Fibroblast of villous mesenchyme (primary cell): ENCODE results near the gene DNMT3B. TPM values are rescaled to one million over a fixed set of nuclear protein-coding genes. Genes with fewer than 3 reads are reported as not detected.
A peak's percentile ranks its signal among the peaks of the same experiment; 100 is the strongest.

Experiments used
- DNase-seq: peaks from one replicate; pipeline ENCODE4 v3.0.0-alpha.2; 2010; ENCODE audit warnings: low read depth
- H3K4me3 ChIP-seq: 2 replicates; pipeline ENCODE4 v1.5.1; 2011; ENCODE audit warnings: low read depth, mild to moderate bottlenecking, low read length
- total RNA-seq: library from RNA; depleted of rRNA; stranded (reverse); fragments of >200 nt; gene quantifications from 2 replicates; pipeline ENCODE4 v1.2.3, GENCODE V29; 2012
- TF ChIP-seq, protein P1 (sequence below): IDR thresholded peaks from 2 replicates; pipeline ENCODE4 v1.5.1; 2012; ENCODE audit warnings: low read depth, mild to moderate bottlenecking, low read length; ENCODE audit not compliant: insufficient read depth

DNMT3B gene
- total RNA-seq, 1 donor = 3.5 TPM

DNA sequence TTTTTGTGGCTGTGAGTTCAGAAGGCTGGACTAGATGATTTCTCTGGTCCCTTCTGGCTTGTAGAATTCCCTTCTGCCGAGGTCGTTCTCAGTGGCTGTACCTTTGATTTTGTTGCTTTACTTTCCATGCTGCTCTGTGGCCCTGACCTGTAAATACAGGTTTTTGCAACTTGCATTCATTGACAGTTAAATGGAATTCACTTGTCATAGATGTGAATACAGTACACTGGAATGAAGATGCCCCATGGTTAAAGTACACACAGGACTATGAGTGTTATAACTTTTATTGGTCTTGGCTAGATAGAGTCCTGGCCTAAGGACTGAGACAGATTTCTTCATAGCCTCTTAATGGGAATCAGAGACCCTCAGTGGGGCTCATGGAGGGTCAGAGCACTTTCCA lies 83.6 kb downstream of the DNMT3B start:
- TF ChIP-seq, protein P1, sequence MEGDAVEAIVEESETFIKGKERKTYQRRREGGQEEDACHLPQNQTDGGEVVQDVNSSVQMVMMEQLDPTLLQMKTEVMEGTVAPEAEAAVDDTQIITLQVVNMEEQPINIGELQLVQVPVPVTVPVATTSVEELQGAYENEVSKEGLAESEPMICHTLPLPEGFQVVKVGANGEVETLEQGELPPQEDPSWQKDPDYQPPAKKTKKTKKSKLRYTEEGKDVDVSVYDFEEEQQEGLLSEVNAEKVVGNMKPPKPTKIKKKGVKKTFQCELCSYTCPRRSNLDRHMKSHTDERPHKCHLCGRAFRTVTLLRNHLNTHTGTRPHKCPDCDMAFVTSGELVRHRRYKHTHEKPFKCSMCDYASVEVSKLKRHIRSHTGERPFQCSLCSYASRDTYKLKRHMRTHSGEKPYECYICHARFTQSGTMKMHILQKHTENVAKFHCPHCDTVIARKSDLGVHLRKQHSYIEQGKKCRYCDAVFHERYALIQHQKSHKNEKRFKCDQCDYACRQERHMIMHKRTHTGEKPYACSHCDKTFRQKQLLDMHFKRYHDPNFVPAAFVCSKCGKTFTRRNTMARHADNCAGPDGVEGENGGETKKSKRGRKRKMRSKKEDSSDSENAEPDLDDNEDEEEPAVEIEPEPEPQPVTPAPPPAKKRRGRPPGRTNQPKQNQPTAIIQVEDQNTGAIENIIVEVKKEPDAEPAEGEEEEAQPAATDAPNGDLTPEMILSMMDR = no peak
- no peak overlapping the region for H3K4me3 ChIP-seq
- DNase-seq = no peak

DNA sequence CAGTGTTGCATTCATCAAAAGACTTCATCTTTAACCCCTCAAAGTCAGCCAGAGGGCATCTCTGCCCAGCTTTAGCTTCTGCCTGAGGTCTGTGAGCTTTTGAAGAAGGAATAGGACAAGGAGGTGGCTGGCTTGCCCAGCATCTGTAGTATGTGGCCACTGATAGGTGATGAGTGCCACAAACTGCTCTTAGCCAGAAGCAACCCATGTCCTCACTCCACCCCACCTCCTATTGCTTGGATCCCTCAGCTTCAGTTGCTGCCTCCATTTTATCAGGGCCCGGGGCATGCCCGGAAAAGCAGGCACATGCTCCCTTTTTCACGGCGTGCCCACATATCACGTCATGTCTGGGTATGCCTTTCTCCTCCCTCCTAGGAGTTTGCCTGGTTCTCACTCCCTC lies 84.7 kb downstream of the DNMT3B start:
- no peak overlapping the region for H3K4me3 ChIP-seq
- TF ChIP-seq, protein P1 = no peak
- no peak for DNase-seq

- TF ChIP-seq, protein P1 = no peak
- H3K4me3 ChIP-seq = no peak overlapping the region
- no peak for DNase-seq
These were observed 85.8 kb downstream of the DNMT3B start for GRCh38 chr20:32847964-32848363.

GRCh38 chr20:32848846-32849245 lies 86.7 kb downstream of the DNMT3B start:
- TF ChIP-seq, protein P1 = no peak
- no peak for DNase-seq
- no peak overlapping the region for H3K4me3 ChIP-seq

- no peak overlapping the region for H3K4me3 ChIP-seq
- TF ChIP-seq, protein P1 = no peak
- no peak for DNase-seq
These were observed 87.4 kb downstream of the DNMT3B start for GRCh38 chr20:32849577-32849976.

GRCh38 chr20:32855387-32855786 lies 93.2 kb downstream of the DNMT3B start:
- TF ChIP-seq, protein P1 = no peak
- DNase-seq = no peak
- H3K4me3 ChIP-seq = no peak overlapping the region

GRCh38 chr20:32858189-32858588 lies 96.0 kb downstream of the DNMT3B start:
- DNase-seq = peak; percentile 42
- TF ChIP-seq, protein P1 = no peak
- H3K4me3 ChIP-seq = no peak overlapping the region

Other genes with a start within 250 kb of the DNMT3B start
- 9.9 and 10.6 TPM in 2 replicates for gene NOL4L, start 177.1 kb upstream of the DNMT3B start, total RNA-seq
- not detected in 2 replicates for gene C20orf203, start 88.4 kb upstream of the DNMT3B start, total RNA-seq
- gene COMMD7, start 18.9 kb upstream of the DNMT3B start, total RNA-seq = 45.8 and 56.7 TPM in 2 replicates
- 94.1 and 133 TPM in 2 replicates for gene MAPRE1, start 57.6 kb downstream of the DNMT3B start, total RNA-seq
- 0.32 and 1.3 TPM in 2 replicates for gene EFCAB8, start 96.5 kb downstream of the DNMT3B start, total RNA-seq
- not detected in 2 replicates for gene SUN5, start 242.0 kb downstream of the DNMT3B start, total RNA-seq
- gene BPIFB2, start 245.3 kb downstream of the DNMT3B start, total RNA-seq = not detected in 2 replicates